ENCODE results near the gene BACE1.

GRCh38 chr11:117314840-117315239 lies 1.2 kb downstream of the BACE1 start:
- TF ChIP-seq CTCF (IDR thresholded peaks at IDR 0.05; ENCODE audit: low read depth, low read length), result no peak
- no peak for TF ChIP-seq EZH2phosphoT487 (IDR thresholded peaks at IDR 0.05; ENCODE audit: low read depth)
